Activated naive CD4-positive, alpha-beta T cell treated with anti-CD3 and anti-CD28 coated beads for 36 hours (primary cell): ENCODE measurements around the gene REEP1. TPM values are rescaled to one million over a fixed set of nuclear protein-coding genes. Genes with fewer than 3 reads are reported as not detected.
A peak's percentile ranks its signal among the peaks of the same experiment; 100 is the strongest.
"Not testable (repeated sequence)": the region's sequence is repeated elsewhere in the genome, so short reads cannot be mapped to it uniquely, and the experiment has no call there.

Source experiments
- CTCF ChIA-PET: fragments of 350-600 bp; sonication (Branson Sonifier 250); formaldehyde crosslinking; loops from one replicate; lab custom pipeline; 2021; ENCODE audit warnings: antibody characterized with exemption; lab: Charles Lee
- DNase-seq: peaks from one replicate; pipeline ENCODE4 v3.0.0-alpha.2; 2020
- H3K27ac Mint-ChIP-seq: one replicate; pipeline ENCODE4 v1.8.0; 2021; ENCODE audit warnings: mild to moderate bottlenecking, mixed read lengths
- H3K27me3 Mint-ChIP-seq: one replicate; pipeline ENCODE4 v1.8.0; 2021; ENCODE audit warnings: low read depth, mixed read lengths
- H3K36me3 Mint-ChIP-seq: one replicate; pipeline ENCODE4 v1.8.0; 2021; ENCODE audit warnings: low read depth, mixed read lengths
- H3K4me1 Mint-ChIP-seq: one replicate; pipeline ENCODE4 v1.8.0; 2021; ENCODE audit warnings: low read depth, mixed read lengths
- H3K4me3 Mint-ChIP-seq: one replicate; pipeline ENCODE4 v1.8.0; 2021; ENCODE audit warnings: mild to moderate bottlenecking, moderate library complexity, mixed read lengths
- H3K9me3 Mint-ChIP-seq: one replicate; pipeline ENCODE4 v1.8.0; 2021; ENCODE audit warnings: mixed read lengths
- intact Hi-C: fragments of 100-400 bp; cut with micrococcal nuclease; formaldehyde crosslinking; loops from one replicate; pipeline ENCODE4 v1.15.1; 2023
- total RNA-seq, 2 experiments: library from RNA; stranded (reverse); gene quantifications; one replicate each; pipeline ENCODE4 v1.2.3, GENCODE V29; 2021

The REEP1 gene
- total RNA-seq, 2 experiments from 2014 or later: 0.19 to 0.37 TPM

DNA sequence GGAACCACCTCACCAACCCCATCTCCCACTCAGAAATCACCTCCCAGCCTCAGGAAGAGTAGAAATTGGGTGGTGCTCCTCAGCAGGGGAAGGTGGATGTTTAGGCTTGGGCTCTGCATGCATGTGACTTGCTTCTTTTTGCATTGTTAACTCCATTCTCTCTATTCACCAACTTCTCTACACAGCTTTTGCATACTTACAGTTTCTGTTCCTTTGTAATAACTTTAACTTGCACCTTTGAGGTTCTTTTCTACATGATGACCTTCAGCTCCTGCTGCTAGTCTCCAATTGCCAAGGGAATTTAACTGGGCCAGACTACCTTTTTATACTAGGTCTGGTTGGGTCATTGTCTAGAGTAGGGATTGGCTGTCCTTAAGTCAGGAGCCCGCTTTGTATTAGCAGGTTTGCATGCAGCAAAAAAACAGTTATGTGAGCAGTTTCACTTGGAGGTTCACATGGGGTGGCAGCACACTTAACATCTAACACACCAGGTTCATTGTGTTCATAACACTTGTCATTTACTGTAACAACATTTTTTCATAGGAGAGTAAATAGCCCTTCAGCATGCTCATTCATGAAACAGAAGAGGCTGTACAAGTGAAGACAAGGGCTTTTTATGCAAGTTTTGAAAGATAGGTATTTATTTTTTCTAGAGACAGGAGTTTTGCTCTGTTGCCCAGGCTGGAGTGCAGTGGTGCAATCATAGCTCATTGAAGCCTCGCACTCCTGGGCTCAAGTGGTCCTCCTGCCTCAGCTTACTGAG, 126.2 kb downstream of the REEP1 start:
- peaks cover 27% of the 10 kb centered on the region for H3K36me3 Mint-ChIP-seq
- H3K27me3 Mint-ChIP-seq: no peaks in the 10 kb centered on the region
- intact Hi-C loops: no loop called here
- no peak overlapping the region for H3K27ac Mint-ChIP-seq
- no peaks in the 10 kb centered on the region for H3K4me1 Mint-ChIP-seq
- no peaks in the 10 kb centered on the region for H3K9me3 Mint-ChIP-seq
- CTCF ChIA-PET: interaction anchor here (1.5 kb wide), 1 partner anchor 10 kb away, joined by 7 read pairs; no protein-coding TSS in a partner anchor
- DNase-seq: no peak
- no peak overlapping the region for H3K4me3 Mint-ChIP-seq

DNA sequence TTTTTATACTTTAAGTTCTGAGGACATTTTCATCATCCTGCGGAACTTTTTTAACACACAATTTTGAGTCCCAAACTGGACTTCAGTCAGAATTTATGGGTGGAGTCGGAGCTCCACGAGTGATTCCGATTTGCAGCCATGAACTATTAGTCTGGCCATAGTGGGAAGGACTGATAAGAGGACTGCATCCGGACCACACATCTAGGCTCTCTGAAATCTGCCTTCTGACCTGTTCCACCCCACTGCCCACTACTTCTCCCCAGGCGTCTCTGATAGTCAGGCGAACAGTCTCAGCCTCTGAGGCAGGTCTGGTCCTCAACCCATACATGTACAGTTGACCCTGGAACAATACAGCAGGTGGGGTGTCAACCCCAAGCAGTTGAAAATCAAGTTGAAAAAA, 133.0 kb downstream of the REEP1 start:
- H3K4me1 Mint-ChIP-seq: peaks cover 27% of the 10 kb centered on the region
- intact Hi-C loops: no loop called here
- H3K27me3 Mint-ChIP-seq: no peaks in the 10 kb centered on the region
- H3K9me3 Mint-ChIP-seq: no peaks in the 10 kb centered on the region
- peaks cover 14% of the 10 kb centered on the region for H3K36me3 Mint-ChIP-seq
- H3K27ac Mint-ChIP-seq: no peak overlapping the region
- H3K4me3 Mint-ChIP-seq: no peak overlapping the region
- CTCF ChIA-PET: interaction anchor here (0.6 to 1.2 kb wide), 2 partner anchors 8 to 68 kb away, joined by 3 to 5 read pairs; no protein-coding TSS in a partner anchor
- DNase-seq: no peak

DNA sequence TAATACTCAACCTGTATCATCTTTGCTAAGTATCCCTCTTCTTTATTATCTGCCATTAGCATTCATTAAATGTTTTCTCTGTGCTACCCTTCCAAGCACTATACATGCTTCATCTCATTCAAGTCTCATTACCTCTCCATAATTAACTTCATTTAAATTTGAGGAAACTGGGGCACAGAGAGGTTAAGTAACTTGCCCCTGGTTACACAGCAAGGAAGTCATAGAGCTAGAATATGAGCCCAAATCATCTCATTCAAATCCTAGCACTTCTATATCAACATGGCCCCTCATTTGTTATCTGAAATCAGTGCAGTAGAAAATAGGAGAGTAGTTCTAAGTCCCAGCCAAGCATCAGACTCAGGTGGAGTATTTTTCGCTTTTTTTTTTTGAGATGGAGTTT, 133.8 kb downstream of the REEP1 start:
- no peak for DNase-seq
- no peak overlapping the region for H3K4me3 Mint-ChIP-seq
- peaks cover 31% of the 10 kb centered on the region for H3K4me1 Mint-ChIP-seq
- no peaks in the 10 kb centered on the region for H3K27me3 Mint-ChIP-seq
- no peaks in the 10 kb centered on the region for H3K9me3 Mint-ChIP-seq
- CTCF ChIA-PET: interaction anchor here (0.6 kb wide), 2 partner anchors 67 to 191 kb away, joined by 3 to 5 read pairs; no protein-coding TSS in a partner anchor
- no peak overlapping the region for H3K27ac Mint-ChIP-seq
- intact Hi-C loops: no loop called here
- H3K36me3 Mint-ChIP-seq: peaks cover 10% of the 10 kb centered on the region

DNA sequence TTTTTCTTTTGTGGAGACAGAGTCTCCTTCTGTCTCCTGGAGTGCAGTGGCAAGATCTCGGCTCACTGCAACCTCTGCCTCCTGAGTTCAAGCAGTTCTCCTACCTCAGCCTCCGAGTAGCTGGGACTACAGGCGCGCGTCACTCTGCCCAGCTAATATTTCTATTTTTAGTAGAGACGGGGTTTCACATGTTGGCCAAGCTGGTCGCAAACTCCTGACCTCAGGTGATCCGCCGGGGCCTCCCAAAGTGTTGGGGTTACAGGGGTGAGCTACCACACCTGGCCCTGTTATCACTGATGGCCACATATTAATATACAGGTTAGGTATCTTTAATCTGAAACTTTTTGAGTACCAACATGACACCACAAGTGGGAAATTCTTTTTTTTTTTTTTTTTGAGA, 134.7 kb downstream of the REEP1 start:
- no peak for DNase-seq
- Mint-ChIP-seq H3K27ac (no peak overlapping the region), H3K27me3 (no peaks in the 10 kb centered on the region), H3K4me3 (no peak overlapping the region), H3K9me3 (no peaks in the 10 kb centered on the region), H3K36me3 (peaks cover 7% of the 10 kb centered on the region), H3K4me1 (peaks cover 34% of the 10 kb centered on the region)
- CTCF ChIA-PET: interaction anchor here (1.3 kb wide), 1 partner anchor 18 kb away, joined by 4 read pairs; no protein-coding TSS in a partner anchor
- intact Hi-C loops: no loop called here

DNA sequence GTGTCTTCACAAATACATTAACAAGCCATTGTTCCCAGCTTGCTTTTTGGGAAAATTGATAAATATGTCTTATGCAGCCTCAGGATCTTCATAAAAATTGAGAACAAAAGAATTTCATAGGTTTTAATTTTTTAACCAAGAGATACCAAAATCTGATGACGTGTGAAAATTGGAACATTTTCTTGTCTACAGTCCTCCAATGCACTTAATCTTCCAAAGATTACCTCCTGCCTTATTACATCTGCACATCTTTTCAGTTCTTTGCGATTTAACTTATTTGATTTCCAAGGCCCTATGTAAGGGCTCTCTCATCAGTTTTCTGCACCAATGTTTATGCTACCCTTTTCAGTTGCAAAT, 135.1 kb downstream of the REEP1 start:
- intact Hi-C loops: no loop called here
- DNase-seq: no peak
- Mint-ChIP-seq H3K27me3 (no peaks in the 10 kb centered on the region), H3K4me1 (peaks cover 34% of the 10 kb centered on the region), H3K9me3 (no peaks in the 10 kb centered on the region), H3K4me3 (no peak overlapping the region), H3K36me3 (peaks cover 7% of the 10 kb centered on the region), H3K27ac (no peak overlapping the region)
- CTCF ChIA-PET: interaction anchor here (1.3 kb wide), 1 partner anchor 19 kb away, joined by 4 read pairs; no protein-coding TSS in a partner anchor

DNA sequence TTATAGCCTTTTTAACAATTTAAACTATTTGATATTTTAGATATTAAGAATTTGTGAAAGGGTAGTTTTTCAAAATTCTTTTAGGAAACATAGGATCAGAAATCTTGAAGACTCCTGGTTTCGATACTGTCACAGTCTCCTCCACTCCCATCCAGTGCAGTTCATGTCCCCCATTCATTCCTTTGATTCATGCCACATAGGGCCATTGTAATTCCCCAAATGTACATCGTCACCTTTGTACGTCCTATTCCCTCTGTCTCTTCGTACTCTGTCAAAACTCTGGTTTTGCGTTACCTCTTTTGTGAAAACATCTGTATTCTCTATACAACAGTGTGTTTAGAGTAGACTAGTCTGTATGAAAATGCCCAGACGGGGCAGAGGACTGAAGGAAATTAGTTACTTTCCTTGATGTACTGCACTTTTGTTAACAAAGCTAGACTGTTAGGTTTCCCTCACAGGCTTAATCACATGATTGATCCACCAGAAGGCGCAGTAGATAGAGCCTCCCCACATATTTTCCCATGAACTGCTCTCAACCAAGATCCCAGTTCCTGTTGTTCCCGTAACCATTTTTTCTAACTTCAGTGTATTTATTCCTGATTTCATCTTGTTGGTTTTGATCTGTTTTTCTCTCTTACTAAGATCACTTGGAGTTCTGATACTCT, 135.6 kb downstream of the REEP1 start:
- peaks cover 38% of the 10 kb centered on the region for H3K4me1 Mint-ChIP-seq
- CTCF ChIA-PET: interaction anchor here (1.3 kb wide), 1 partner anchor 19 kb away, joined by 4 read pairs; no protein-coding TSS in a partner anchor
- no peak overlapping the region for H3K27ac Mint-ChIP-seq
- H3K36me3 Mint-ChIP-seq: peaks cover 6% of the 10 kb centered on the region
- intact Hi-C loops: no loop called here
- H3K9me3 Mint-ChIP-seq: no peaks in the 10 kb centered on the region
- no peaks in the 10 kb centered on the region for H3K27me3 Mint-ChIP-seq
- H3K4me3 Mint-ChIP-seq: no peak overlapping the region
- DNase-seq: no peak

DNA sequence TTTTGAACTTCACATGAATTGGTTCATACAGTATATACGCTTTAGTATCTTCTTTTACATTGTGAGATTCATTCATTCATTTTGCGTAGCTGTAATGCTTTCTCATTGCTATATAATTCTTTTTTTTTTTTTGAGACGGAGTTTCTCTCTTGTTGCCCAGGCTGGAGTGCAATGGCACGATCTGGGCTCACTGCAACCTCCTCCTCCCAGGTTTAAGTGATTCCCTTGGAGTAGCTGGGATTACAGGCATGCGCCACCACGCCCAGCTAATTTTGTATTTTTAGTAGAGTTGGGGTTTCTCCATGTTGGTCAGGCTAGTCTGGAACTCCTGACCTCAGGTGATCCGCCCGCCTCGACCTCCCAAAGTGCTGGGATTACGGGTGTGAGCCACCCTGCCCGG, 136.9 kb downstream of the REEP1 start:
- DNase-seq, H3K27me3 Mint-ChIP-seq, intact Hi-C loops, H3K9me3 Mint-ChIP-seq, CTCF ChIA-PET, H3K27ac Mint-ChIP-seq, H3K36me3 Mint-ChIP-seq: not testable (repeated sequence)
- peaks cover 38% of the 10 kb centered on the region for H3K4me1 Mint-ChIP-seq
- H3K4me3 Mint-ChIP-seq: peak overlapping the region; percentile 87

DNA sequence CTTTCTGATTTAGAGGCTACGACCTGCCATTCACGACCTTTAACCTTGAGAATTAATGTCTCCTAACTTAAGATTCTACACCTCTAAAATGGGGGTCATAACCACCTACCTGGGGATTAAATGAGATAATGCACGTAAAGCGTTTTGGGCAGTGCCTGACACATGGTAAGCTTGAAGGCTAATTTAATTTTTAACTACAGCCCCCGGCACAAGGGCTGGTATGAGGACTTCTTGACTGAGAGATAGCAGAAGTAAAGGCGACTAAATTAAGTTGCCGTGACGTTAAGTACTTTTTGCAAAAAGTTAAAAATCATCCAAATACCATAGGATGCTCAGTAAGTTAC, 137.6 kb downstream of the REEP1 start:
- CTCF ChIA-PET: no interaction called here
- Mint-ChIP-seq H3K27me3 (no peaks in the 10 kb centered on the region), H3K36me3 (peaks cover under 1% of the 10 kb centered on the region), H3K4me3 (peak overlapping the region; percentile 87), H3K4me1 (peaks cover 39% of the 10 kb centered on the region), H3K9me3 (no peaks in the 10 kb centered on the region), H3K27ac (peak overlapping the region; percentile 84)
- DNase-seq: no peak
- intact Hi-C loops: loop anchor here (10.0 kb wide), 6 partner anchors 315 to 845 kb away; partner anchors contain the start of genes CHMP3, ELMOD3, RETSAT and RNF103

DNA sequence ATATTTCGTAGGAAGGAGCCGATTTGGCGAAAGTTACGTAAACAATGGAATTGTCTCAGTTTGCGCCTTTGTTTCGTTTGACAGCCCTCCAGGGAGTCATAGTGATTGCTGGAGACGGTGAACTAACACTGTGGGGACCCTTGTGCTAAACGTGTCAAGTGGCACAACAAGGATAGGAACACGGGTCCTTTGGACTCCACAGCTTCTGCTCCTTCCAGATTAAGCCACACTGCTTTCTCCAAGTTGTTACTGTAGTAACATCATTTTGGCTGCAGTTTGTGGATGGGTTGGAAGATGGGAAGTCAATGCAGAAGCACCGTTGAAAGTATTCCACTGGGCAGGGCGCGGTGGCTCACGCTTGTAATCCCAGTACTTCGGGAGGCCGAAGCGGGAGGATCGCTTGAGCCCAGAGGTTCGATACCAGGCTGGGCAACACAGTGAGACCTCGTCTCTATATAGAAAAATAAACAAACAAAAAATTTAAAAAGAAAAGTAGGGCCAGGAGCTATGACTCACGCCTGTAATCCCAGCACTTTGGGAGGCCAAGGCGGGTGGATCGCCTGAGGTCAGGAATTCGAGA, 141.5 kb downstream of the REEP1 start:
- intact Hi-C loops: loop anchor here (1.0 to 10.0 kb wide), 10 partner anchors 11 to 841 kb away; partner anchors contain the start of genes CHMP3, ELMOD3, PTCD3 and RETSAT
- H3K4me1 Mint-ChIP-seq: peaks cover 47% of the 10 kb centered on the region

DNA sequence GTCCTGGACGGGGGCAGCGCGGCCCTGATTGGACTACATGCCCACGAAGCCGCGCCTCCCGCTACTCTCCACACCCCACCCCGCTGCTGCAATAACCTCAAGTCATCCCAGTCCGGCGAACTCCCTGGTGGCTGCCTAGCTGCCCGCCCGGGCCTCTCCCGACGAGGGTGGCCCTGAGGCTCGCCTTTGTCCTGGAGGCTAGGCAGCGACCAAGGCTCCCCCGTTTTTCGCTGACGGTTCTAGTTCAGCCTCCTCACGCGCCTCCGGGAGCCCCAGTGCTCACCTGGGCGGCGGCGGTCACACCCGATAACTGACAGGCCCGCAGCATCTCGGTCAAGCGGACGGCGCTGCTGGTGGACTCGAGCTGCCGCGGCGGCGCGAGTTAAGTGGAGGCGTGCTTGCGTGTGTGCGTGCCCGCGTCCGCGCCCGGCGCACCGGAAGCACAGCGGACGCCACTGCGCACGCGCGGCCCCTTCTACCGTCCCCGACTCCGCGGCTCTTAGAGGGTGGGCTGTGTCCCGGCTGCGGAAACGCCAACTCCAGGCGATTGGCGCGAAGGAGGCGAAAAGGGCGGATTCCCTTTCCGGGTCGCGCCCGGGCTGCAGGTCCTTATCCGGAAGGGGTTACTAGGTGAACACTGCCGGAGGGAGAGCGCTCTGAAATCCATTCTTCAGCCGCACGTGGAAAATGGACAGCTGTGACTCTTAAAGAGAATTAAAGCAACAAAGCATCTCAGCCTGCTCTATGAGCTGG, 142.2 kb downstream of the REEP1 start, which contains the start of gene IMMT:
TSS of gene IMMT (minus strand) at position 408 of the 753 bp plus-strand sequence. CDS start at position 328, 80 bp downstream.
- Mint-ChIP-seq H3K27ac (peak within 1 kb of the TSS; percentile 90), H3K27me3 (no peaks in the 10 kb centered on the region), H3K4me1 (peaks cover 47% of the 10 kb centered on the region), H3K9me3 (no peaks in the 10 kb centered on the region), H3K4me3 (peak within 1 kb of the TSS; percentile 89), H3K36me3 (peaks cover 15% of the 10 kb centered on the region)
- DNase-seq: peak; percentile 96
- intact Hi-C loops: loop anchor here (1.0 to 10.0 kb wide), 10 partner anchors 10 to 840 kb away; partner anchors contain the start of genes CHMP3, ELMOD3, PTCD3 and RETSAT
- CTCF ChIA-PET: no interaction called here

More for the DNA sequence above, 141.5 kb downstream of the REEP1 start:
- Mint-ChIP-seq H3K4me3 (peak overlapping the region; percentile 89), H3K9me3 (no peaks in the 10 kb centered on the region), H3K27ac (peak overlapping the region; percentile 90), H3K36me3 (peaks cover 14% of the 10 kb centered on the region), H3K27me3 (no peaks in the 10 kb centered on the region)
- CTCF ChIA-PET: interaction anchor here (0.7 kb wide), 1 partner anchor 9 kb away, joined by 3 read pairs; no protein-coding TSS in a partner anchor
- no peak for DNase-seq

DNA sequence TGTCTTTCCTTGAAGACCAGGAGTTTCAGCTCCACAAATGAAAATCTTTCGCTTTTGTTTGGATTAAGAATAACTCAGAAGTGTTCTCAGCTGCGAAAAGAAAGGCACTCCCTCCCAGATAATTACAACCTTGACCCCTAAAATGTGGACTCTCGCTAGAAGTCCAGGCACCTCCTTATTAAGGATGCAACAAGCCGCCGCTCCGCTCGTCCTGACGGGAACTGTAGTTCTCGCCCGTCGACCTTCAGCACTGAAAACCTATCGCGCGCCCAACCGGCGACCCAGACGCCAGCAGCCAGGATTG, 142.7 kb downstream of the REEP1 start:
- no peak for DNase-seq
- intact Hi-C loops: loop anchor here (1.0 to 10.0 kb wide), 10 partner anchors 9 to 840 kb away; partner anchors contain the start of genes CHMP3, ELMOD3, PTCD3 and RETSAT
- H3K4me1 Mint-ChIP-seq: peaks cover 51% of the 10 kb centered on the region
- peaks cover 19% of the 10 kb centered on the region for H3K36me3 Mint-ChIP-seq
- H3K9me3 Mint-ChIP-seq: no peaks in the 10 kb centered on the region
- H3K27ac Mint-ChIP-seq: peak overlapping the region; percentile 90
- H3K4me3 Mint-ChIP-seq: peak overlapping the region; percentile 89
- CTCF ChIA-PET: no interaction called here
- no peaks in the 10 kb centered on the region for H3K27me3 Mint-ChIP-seq
